DND-41 (cell line): ENCODE measurements around the gene VKORC1L1.

ENCODE experiments used
- ATAC-seq: fragments of 200-7000 bp; cut with Tn5 transposase; 3 replicates; pipeline ENCODE4 v1.9.1; 2021; ENCODE audit warnings: low read depth; ENCODE audit not compliant: insufficient read depth
- DNase-seq: peaks from one replicate; pipeline ENCODE4 v3.0.0-alpha.2; 2020
- H2AFZ ChIP-seq: 2 replicates; pipeline ENCODE4 v1.6.0; 2012; ENCODE audit warnings: low read depth, low read length
- H3K27ac ChIP-seq: 2 replicates; pipeline ENCODE4 v1.5.1; 2012; ENCODE audit warnings: low read length, inconsistent platforms
- H3K27me3 ChIP-seq: fragments of 200-600 bp; sonication (generic); 2 replicates; pipeline ENCODE4 v1.6.0; 2012; ENCODE audit warnings: low read length, mild to moderate bottlenecking, inconsistent platforms; ENCODE audit not compliant: insufficient read depth, poor library complexity
- H3K36me3 ChIP-seq: 2 replicates; pipeline ENCODE4 v1.5.1; 2012; ENCODE audit warnings: low read length, inconsistent platforms; ENCODE audit not compliant: insufficient read depth
- H3K4me1 ChIP-seq: 2 replicates; pipeline ENCODE4 v1.5.1; 2012; ENCODE audit warnings: mild to moderate bottlenecking, low read length; ENCODE audit not compliant: insufficient read depth
- H3K4me2 ChIP-seq: 2 replicates; pipeline ENCODE4 v1.6.0; 2012; ENCODE audit warnings: mild to moderate bottlenecking, moderate library complexity, low read length, inconsistent platforms; ENCODE audit not compliant: insufficient read depth
- H3K4me3 ChIP-seq, 2 experiments: fragments of 200-600 bp in 1 of 2; shearing (Covaris generic) in 1 of 2; 2 replicates each; pipeline ENCODE4 v1.5.1; 2012 to 2016; ENCODE audit warnings: inconsistent platforms in 2 of 2, low read length in 2 of 2, mild to moderate bottlenecking in 2 of 2, low read depth in 1 of 2, moderate library complexity in 1 of 2
- H3K79me2 ChIP-seq: 2 replicates; pipeline ENCODE4 v1.6.0; 2012; ENCODE audit warnings: low read length, inconsistent platforms; ENCODE audit not compliant: insufficient read depth
- H3K9ac ChIP-seq: 2 replicates; pipeline ENCODE4 v1.6.0; 2012; ENCODE audit warnings: low read depth, mild to moderate bottlenecking, inconsistent platforms, low read length, moderate library complexity
- H3K9me3 ChIP-seq: 2 replicates; pipeline ENCODE4 v1.5.1; 2012; ENCODE audit warnings: low read length, moderate library complexity, mild to moderate bottlenecking, inconsistent platforms; ENCODE audit not compliant: insufficient read depth, severe bottlenecking
- H4K20me1 ChIP-seq: 2 replicates; pipeline ENCODE4 v1.6.0; 2012; ENCODE audit warnings: low read length; ENCODE audit not compliant: insufficient read depth
- EZH2 ChIP-seq: IDR thresholded peaks from 3 replicates; pipeline ENCODE4 v1.6.1; 2012; ENCODE audit warnings: borderline replicate concordance, low read depth, mild to moderate bottlenecking, moderate library complexity, low read length, inconsistent platforms; ENCODE audit not compliant: severe bottlenecking
- TF ChIP-seq, protein P1 (sequence below): IDR thresholded peaks from 2 replicates; pipeline ENCODE4 v1.5.1; 2012; ENCODE audit warnings: borderline replicate concordance, low read length, moderate library complexity, mild to moderate bottlenecking; ENCODE audit not compliant: poor library complexity, severe bottlenecking; ENCODE audit errors: extremely low read depth

Gene VKORC1L1

GRCh38 chr7:65926588-65926987 lies 53.7 kb downstream of the VKORC1L1 start:
- Histone ChIP-seq H4K20me1 (peaks cover 37% of the 10 kb centered on the region), H3K27me3 (no peaks in the 10 kb centered on the region), H3K9me3 (no peaks in the 10 kb centered on the region), H3K27ac (no peak overlapping the region), H3K36me3 (no peaks in the 10 kb centered on the region), H3K79me2 (peaks cover 81% of the 10 kb centered on the region), H3K4me3 (no peak overlapping the region), H3K9ac (no peak overlapping the region), H3K4me2 (no peak overlapping the region), H3K4me1 (no peaks in the 10 kb centered on the region), H2AFZ (no peak overlapping the region)
- DNase-seq (no peak), ATAC-seq (no peak)
- TF ChIP-seq EZH2 = no peak
- TF ChIP-seq, protein P1, sequence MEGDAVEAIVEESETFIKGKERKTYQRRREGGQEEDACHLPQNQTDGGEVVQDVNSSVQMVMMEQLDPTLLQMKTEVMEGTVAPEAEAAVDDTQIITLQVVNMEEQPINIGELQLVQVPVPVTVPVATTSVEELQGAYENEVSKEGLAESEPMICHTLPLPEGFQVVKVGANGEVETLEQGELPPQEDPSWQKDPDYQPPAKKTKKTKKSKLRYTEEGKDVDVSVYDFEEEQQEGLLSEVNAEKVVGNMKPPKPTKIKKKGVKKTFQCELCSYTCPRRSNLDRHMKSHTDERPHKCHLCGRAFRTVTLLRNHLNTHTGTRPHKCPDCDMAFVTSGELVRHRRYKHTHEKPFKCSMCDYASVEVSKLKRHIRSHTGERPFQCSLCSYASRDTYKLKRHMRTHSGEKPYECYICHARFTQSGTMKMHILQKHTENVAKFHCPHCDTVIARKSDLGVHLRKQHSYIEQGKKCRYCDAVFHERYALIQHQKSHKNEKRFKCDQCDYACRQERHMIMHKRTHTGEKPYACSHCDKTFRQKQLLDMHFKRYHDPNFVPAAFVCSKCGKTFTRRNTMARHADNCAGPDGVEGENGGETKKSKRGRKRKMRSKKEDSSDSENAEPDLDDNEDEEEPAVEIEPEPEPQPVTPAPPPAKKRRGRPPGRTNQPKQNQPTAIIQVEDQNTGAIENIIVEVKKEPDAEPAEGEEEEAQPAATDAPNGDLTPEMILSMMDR = no peak

GRCh38 chr7:65927489-65928448 lies 54.9 kb downstream of the VKORC1L1 start:
- Histone ChIP-seq H3K4me1 (no peaks in the 10 kb centered on the region), H3K27me3 (no peaks in the 10 kb centered on the region), H4K20me1 (peaks cover 33% of the 10 kb centered on the region), H3K9me3 (no peaks in the 10 kb centered on the region), H3K36me3 (no peaks in the 10 kb centered on the region), H3K79me2 (peaks cover 82% of the 10 kb centered on the region), H3K4me3 (no peak overlapping the region), H3K9ac (no peak overlapping the region), H2AFZ (no peak overlapping the region), H3K27ac (no peak overlapping the region), H3K4me2 (no peak overlapping the region)
- DNase-seq (no peak), ATAC-seq (no peak; the same call in 2 of the 3 replicates)
- TF ChIP-seq EZH2 = no peak
- TF ChIP-seq, protein P1 = no peak

DNA sequence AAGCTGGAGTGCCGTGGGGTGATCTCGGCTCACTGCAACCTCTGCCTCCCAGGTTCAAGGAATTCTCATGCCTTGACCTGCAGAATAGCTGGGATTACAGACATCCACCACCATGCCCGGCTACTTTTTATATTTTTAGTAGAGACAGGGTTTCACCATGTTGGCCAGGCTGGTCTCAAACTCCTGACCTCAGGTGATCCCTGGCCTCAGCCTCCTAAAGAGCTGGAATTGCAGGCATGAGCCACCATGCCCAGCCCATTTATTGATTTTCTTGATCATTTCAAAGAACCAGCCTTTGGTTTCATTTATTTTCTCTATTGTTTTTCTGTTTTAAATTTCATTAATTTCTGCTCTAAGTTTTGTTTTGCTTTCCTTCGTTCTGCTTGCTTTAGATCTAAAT lies 58.8 kb downstream of the VKORC1L1 start:
- TF ChIP-seq EZH2 = no peak
- TF ChIP-seq, protein P1 = no peak
- ATAC-seq (no peak), DNase-seq (no peak)
- H3K9ac ChIP-seq = no peak overlapping the region
- H3K27me3 ChIP-seq = no peaks in the 10 kb centered on the region
- peaks cover 90% of the 10 kb centered on the region for H3K79me2 ChIP-seq
- H2AFZ ChIP-seq = no peak overlapping the region
- no peak overlapping the region for H3K4me2 ChIP-seq
- no peak overlapping the region for H3K4me3 ChIP-seq
- H3K36me3 ChIP-seq = no peaks in the 10 kb centered on the region
- H3K4me1 ChIP-seq = no peaks in the 10 kb centered on the region
- H3K27ac ChIP-seq = no peak overlapping the region
- H3K9me3 ChIP-seq = no peaks in the 10 kb centered on the region
- peaks cover 18% of the 10 kb centered on the region; the same call in 1 of the 2 replicates for H4K20me1 ChIP-seq
